Small intestine (tissue), 7 donors: Measurements from ENCODE around the gene XRN1. TPM values are rescaled to one million over a fixed set of nuclear protein-coding genes. Genes with fewer than 3 reads are reported as not detected.

ENCODE experiments used
- DNase-seq, 2 donors: peaks; one replicate each; pipeline versions ENCODE4 v3.0.0 to v3.0.0-alpha.2; 2013
- FAIRE-seq: peaks from 2 replicates; lab custom pipeline; 2012; peaks lifted over from hg19 to GRCh38; lab: Jason Lieb, UNC
- H3K27ac ChIP-seq, 3 donors: one replicate each; pipeline ENCODE4 v1.5.1; 2013; ENCODE audit warnings: low read length in 2 of 3, mild to moderate bottlenecking in 2 of 3, control low read depth in 1 of 3, inconsistent platforms in 1 of 3, low read depth in 1 of 3, moderate library complexity in 1 of 3
- H3K27me3 ChIP-seq, 3 donors: one replicate each; pipeline ENCODE4 v1.6.1; 2013; ENCODE audit warnings: low read length in 3 of 3, inconsistent platforms in 1 of 3; ENCODE audit not compliant: control insufficient read depth in 3 of 3, insufficient read depth in 3 of 3
- H3K36me3 ChIP-seq, 3 donors: one replicate each; pipeline ENCODE4 v1.6.1; 2013; ENCODE audit warnings: low read length in 3 of 3, inconsistent platforms in 1 of 3, low read depth in 1 of 3, mild to moderate bottlenecking in 1 of 3, moderate library complexity in 1 of 3; ENCODE audit not compliant: control insufficient read depth in 3 of 3, insufficient read depth in 2 of 3
- H3K4me1 ChIP-seq, 3 donors: one replicate each; pipeline ENCODE4 v1.6.1; 2013; ENCODE audit warnings: low read length in 2 of 3, inconsistent platforms in 1 of 3, low read depth in 1 of 3, mild to moderate bottlenecking in 1 of 3, moderate library complexity in 1 of 3; ENCODE audit not compliant: control insufficient read depth in 3 of 3, insufficient read depth in 2 of 3
- H3K4me3 ChIP-seq, 3 donors: one replicate each; pipeline ENCODE4 v1.5.1; 2013; ENCODE audit warnings: low read length in 3 of 3, control low read depth in 1 of 3, inconsistent platforms in 1 of 3, low read depth in 1 of 3, mild to moderate bottlenecking in 1 of 3, moderate library complexity in 1 of 3
- H3K9me3 ChIP-seq, 2 donors: one replicate each; pipeline ENCODE4 v1.6.1; 2013; ENCODE audit warnings: low read depth in 1 of 2, low read length in 1 of 2; ENCODE audit not compliant: control insufficient read depth in 2 of 2, insufficient read depth in 1 of 2
- WGBS, 3 donors: extraction: QIAGEN DNeasy Blood & Tissue Kit; methylation state at CpG; one replicate each; pipeline ENCODE4 v1.1.7; 2013; 5-methylcytosine and 5-hydroxymethylcytosine counted together
- polyA plus RNA-seq, 4 donors: library from polyadenylated mRNA; stranded (reverse) in 3 of 4; unstranded in 1 of 4; fragments of 200-250 nt in 3 of 4; fragments of 120-200 nt in 1 of 4; gene quantifications; one replicate each; pipeline versions ENCODE4 v1.2.1 to v1.2.3, GENCODE V29; 2013
- donor health status: healthy with polysubstance abuse.
- donor health status: control.
- donor health status: control.
- donor health status: Bipolar disorder and iron deficiency.
- donor health status: healthy.

Gene XRN1
- polyA plus RNA-seq, 4 donors: 4.8 to 34.4 (median 9.1) TPM

DNA sequence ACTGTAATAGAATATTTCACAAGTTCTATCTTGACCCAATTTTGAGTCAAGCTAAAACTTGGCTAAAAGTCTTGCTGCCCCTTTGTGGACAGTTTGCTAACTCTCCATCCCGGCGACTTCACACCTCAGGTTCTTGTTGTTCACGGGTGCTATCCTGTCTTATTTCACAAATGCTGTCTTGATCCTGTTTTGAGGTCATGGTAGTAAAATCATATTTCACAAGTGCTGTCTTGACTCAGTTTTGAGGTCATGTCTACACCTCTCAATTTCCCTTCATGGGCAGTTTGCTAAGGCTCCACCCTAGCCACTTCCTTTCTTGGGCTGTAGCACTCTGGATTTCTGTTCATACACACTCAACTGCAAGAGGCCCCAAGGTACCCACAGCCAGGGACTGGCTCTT is 177.4 kb downstream of the XRN1 start:
- DNase-seq (no peak), FAIRE-seq (no peak)
- Histone ChIP-seq H3K9me3 (no peaks in the 10 kb centered on the region), H3K36me3 (no peaks in the 10 kb centered on the region), H3K4me1 (no peaks in the 10 kb centered on the region), H3K4me3 (no peak overlapping the region), H3K27ac (no peak overlapping the region), H3K27me3 (no peaks in the 10 kb centered on the region)
- 68 to 88% (median 72%) methylated on average over 3 of the region's 3 CpGs for WGBS, 3 donors

DNA sequence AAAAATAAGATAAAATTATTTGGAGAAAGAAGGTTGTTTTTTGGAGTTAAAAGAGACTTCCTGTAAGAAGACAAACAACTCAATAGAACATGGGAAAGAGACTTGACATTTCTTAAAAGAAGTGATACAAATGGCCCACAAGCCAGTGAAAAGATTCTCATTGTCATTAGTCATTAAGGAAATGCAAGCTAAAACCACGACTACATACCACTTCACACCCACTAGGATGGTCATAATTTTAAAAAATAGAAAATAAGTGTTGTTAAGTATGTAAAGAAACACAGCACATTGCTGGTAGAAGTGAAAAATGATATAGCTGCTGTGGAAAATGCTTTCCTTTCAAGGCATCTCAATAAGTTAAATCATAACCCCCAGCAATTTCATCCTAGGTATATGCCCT is 178.1 kb downstream of the XRN1 start:
- no peaks in the 10 kb centered on the region for H3K27me3 ChIP-seq
- no peaks in the 10 kb centered on the region for H3K9me3 ChIP-seq
- no peak overlapping the region for H3K27ac ChIP-seq
- no peaks in the 10 kb centered on the region for H3K4me1 ChIP-seq
- no peaks in the 10 kb centered on the region for H3K36me3 ChIP-seq
- H3K4me3 ChIP-seq: no peak overlapping the region
- DNase-seq: no peak
- 51 to 79% (median 68%) methylated on average over 1 of the region's 1 CpG for WGBS, 3 donors
- FAIRE-seq: no peak

- H3K9me3 ChIP-seq: no peaks in the 10 kb centered on the region
- no peak for DNase-seq
- no peaks in the 10 kb centered on the region for H3K4me1 ChIP-seq
- no peaks in the 10 kb centered on the region for H3K27me3 ChIP-seq
- WGBS, 3 donors: 72 to 88% (median 85%) methylated on average over 4 of the region's 4 CpGs
- no peak overlapping the region for H3K4me3 ChIP-seq
- FAIRE-seq: no peak
- H3K36me3 ChIP-seq: no peaks in the 10 kb centered on the region
- H3K27ac ChIP-seq: no peak overlapping the region
Observed at GRCh38 chr3:142268426-142268825, 179.4 kb downstream of the XRN1 start.

DNA sequence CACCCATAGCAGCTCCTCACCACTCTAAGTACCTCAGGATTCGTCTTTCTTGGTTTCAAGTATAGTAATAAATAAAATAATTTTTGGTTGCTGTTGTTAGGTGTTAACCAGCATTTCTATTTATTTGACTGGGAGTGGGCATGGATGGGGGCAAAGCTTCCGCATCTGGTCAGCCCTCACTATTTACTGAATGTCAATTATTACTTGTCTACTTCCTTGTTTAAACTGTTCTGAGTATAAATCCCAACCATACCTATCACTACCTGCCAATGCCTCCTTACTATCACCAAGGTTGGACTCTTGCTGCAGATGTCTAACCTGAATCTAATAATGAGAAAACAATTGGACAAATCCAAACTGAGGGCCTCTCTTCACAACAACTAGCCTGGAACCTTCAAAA is 180.6 kb downstream of the XRN1 start:
- Histone ChIP-seq H3K4me3 (no peak overlapping the region), H3K36me3 (no peaks in the 10 kb centered on the region), H3K27ac (no peak overlapping the region), H3K27me3 (no peaks in the 10 kb centered on the region), H3K9me3 (no peaks in the 10 kb centered on the region), H3K4me1 (no peaks in the 10 kb centered on the region)
- DNase-seq (peak in 1 of 2 donors; percentile 28), FAIRE-seq (no peak)
- 43 to 60% (median 44%) methylated on average over 2 of the region's 2 CpGs for WGBS, 3 donors

DNA sequence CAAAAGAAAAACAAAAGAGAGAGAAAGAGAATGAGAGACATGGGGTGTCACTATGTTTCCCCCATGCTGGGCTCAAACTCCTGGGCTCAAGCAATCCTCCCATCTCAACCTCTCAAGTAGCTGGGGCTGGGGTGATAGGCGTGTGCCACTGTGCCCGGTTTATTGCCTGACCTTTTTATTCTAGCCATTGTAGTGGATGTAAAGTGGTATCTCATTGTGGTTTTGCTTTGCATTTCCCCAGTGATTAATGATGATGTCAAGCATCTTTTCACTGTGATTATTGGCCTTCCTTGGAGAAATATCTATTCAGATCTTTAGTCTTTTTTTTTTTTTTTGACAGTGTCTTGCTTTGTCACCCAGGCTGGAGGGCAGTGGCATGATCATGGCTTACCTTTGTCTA is 184.7 kb downstream of the XRN1 start:
- H3K36me3 ChIP-seq: no peaks in the 10 kb centered on the region
- H3K4me3 ChIP-seq: no peak overlapping the region
- H3K4me1 ChIP-seq: no peaks in the 10 kb centered on the region
- FAIRE-seq: no peak
- DNase-seq: no peak
- H3K27ac ChIP-seq: no peak overlapping the region
- peaks cover 0 to 4% of the 10 kb centered on the region in 2 donors for H3K9me3 ChIP-seq
- H3K27me3 ChIP-seq: no peaks in the 10 kb centered on the region
- WGBS, 3 donors: 63 to 77% (median 73%) methylated on average over 2 of the region's 2 CpGs

DNA sequence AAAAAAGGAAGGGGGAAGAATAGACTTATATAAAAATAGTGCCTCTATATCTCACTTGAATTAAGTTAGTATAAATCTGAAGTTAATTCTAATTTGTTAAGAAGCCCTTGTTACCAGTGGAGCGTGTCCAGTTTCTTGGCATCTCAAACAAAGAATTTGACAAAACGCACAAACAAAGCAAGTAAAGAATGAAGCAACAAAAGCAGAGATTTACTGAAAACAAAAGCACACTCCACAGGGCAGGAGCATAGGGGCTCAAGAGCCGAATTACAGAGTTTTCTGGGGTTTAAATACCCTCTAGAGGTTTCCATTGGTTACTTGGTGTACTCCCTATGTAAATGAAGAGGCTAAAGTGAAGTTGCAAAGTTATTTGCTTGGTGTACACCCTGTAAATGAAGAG is 188.5 kb downstream of the XRN1 start:
- DNase-seq (no peak), FAIRE-seq (no peak)
- peaks cover 2 to 21% of the 10 kb centered on the region in 2 donors for H3K9me3 ChIP-seq
- H3K36me3 ChIP-seq: no peaks in the 10 kb centered on the region
- no peak overlapping the region for H3K4me3 ChIP-seq
- 68 to 89% (median 78%) methylated on average over 3 of the region's 3 CpGs for WGBS, 3 donors
- peaks cover 0 to 2% (median 0%) of the 10 kb centered on the region in 3 donors for H3K27me3 ChIP-seq
- H3K27ac ChIP-seq: no peak overlapping the region
- H3K4me1 ChIP-seq: no peaks in the 10 kb centered on the region

- WGBS, 3 donors: 93 to 97% (median 96%) methylated on average over 12 of the region's 12 CpGs
- Histone ChIP-seq H3K27ac (no peak overlapping the region), H3K36me3 (no peaks in the 10 kb centered on the region), H3K4me3 (no peak overlapping the region), H3K9me3 (peaks cover 2 to 32% of the 10 kb centered on the region in 2 donors), H3K27me3 (peaks cover 0 to 3% (median 0%) of the 10 kb centered on the region in 3 donors), H3K4me1 (no peaks in the 10 kb centered on the region)
- FAIRE-seq (no peak), DNase-seq (no peak)
Observed at GRCh38 chr3:142256712-142257333, 191.0 kb downstream of the XRN1 start.
